HG02970 (cell line): ENCODE results near the gene BPI.
"Not testable (repeated sequence)": the region's sequence is repeated elsewhere in the genome, so short reads cannot be mapped to it uniquely, and the experiment has no call there.

Source experiments
- ATAC-seq: cut with Tn5 transposase; IDR thresholded peaks from one replicate; pipeline ENCODE4 v1.9.1; 2021; ENCODE audit warnings: mild to moderate bottlenecking, moderate library complexity, moderate number of reproducible peaks; ENCODE audit not compliant: unreplicated experiment, low FRiP score

The BPI gene

GRCh38 chr20:38300438-38300837, 3.5 kb upstream of the BPI start:
- ATAC-seq: no peak

DNA sequence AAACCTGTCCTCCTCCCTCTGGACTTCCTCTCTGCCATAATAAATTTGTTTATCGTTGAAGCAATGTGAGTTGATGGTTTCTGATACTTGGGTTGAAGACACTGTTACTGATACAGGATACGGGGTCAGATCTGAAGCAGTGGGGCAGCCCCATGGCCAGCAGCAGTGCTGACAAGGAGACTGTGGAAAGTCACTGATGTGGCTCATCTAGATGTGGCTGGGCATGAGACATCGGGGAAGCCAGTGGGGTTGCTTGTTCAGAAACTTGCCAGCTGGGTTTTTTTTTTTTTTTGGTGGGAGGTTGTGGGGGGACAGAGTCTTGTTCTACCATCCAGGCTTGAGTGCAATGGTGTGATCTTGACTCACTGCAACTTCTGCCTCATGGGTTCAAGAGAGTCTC, 2.6 kb upstream of the BPI start:
- no peak for ATAC-seq

- no peak for ATAC-seq
These were observed 1.2 kb upstream of the BPI start for GRCh38 chr20:38302786-38303185.

DNA sequence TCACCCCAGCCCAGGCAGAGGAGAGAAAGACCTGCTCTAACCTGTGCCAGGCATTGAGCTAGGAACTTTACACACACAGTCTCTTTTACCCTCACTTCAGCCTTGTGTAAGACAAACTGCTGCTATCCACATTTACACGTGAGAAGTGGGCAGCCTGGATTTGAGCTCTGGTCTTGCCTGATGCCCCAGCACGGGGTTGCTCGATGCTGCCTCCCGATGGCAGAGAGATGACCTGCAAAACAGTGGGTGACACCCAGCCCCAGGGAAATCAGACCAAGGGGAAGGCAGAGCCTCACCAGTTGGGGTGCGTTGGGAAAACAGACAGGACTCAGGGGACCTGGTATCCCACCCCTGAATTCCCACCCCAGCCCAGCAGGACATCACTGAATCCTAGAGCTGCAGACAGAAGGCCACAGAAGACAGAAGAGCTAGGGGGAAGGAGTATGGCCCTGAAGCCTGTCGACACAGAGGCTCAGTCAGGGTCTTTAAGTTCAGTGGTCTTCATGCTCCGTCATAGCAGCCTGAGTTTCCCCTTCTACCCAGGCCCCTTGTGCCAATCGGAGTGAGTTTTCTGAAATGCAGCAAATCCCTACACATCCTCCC, 990 bp downstream of the BPI start:
- no peak for ATAC-seq

DNA sequence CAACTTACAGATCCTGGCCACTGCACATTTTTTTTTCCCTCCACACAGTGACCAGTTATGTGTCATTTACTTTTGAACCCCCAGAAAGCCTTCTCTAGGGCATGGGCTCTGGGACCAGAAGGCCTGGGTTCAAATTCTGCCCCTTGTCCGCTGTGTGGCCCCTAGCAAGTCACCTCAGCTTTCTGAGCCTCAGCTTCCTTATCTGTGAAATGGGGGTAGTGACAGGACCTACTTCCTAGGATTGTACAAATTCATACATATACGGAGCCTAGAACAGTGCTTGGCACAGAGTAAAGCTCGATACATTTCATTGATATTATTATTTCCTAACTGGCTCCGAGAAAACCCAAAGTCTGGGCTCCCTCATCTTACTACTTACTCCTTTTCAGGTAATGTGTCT, 1.6 kb downstream of the BPI start:
- ATAC-seq: no peak

DNA sequence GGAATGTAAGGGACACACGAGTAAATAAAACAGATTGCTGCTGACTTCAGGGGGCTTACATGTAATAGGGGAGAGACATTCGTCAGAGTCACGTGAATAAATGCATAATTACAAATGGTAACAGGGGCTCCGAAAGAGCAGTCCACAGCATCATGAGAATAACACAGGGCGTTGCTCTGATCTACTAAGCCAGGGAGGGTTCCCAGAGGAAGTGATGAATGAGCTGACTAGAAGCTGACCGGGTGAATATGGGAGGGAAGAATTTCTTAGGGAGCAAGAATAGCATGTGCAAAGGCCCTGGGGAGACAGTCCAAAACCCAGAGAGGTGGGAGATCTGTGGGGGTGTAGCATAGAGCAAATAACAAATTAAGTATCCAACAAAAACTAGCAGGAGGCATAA, 2.4 kb downstream of the BPI start:
- no peak for ATAC-seq

GRCh38 chr20:38307371-38308046, 3.6 kb downstream of the BPI start:
- ATAC-seq: no peak

DNA sequence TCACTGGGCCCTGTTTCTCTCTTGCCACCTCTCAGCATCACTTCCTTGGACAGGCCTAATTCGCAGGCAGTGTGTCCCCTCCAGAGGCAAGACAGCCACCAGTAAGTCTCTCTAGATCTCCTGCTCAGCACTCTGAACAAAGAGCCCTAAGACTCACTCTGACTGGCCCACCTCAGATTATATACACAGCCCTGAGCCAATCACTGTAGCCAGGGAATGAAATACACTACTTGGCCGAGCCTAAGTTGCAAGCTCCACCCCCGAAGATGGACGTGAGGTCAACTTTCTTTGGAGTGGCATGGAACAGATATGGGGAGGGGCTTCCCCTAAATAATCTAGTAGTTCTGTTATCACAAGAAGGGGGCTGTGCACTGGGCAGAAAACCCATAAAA, 4.1 kb downstream of the BPI start:
- ATAC-seq: no peak

- no peak for ATAC-seq
These were observed 4.5 kb downstream of the BPI start for GRCh38 chr20:38308447-38308846.

- ATAC-seq: no peak
These were observed 7.1 kb downstream of the BPI start for GRCh38 chr20:38311091-38311490.

DNA sequence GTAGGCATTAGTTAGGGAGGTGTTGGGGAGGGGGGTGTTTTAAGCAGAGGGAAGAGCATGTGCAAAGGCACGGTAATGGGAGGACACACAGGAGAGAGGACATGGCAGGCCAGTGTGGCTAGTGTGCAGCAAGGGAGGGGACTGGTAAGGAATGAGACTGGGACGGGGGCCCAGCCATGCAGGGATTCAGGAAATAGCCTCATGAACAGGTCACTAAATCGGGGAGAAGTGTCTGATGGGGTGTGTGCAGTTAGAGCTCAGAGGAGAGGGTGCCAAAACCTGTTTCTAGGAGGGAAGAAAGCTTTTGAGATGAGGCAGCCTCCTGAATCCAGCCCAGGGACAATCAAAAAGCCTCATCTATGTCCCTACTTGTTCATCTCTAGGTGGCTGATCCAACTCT, 7.5 kb downstream of the BPI start:
- no peak for ATAC-seq

DNA sequence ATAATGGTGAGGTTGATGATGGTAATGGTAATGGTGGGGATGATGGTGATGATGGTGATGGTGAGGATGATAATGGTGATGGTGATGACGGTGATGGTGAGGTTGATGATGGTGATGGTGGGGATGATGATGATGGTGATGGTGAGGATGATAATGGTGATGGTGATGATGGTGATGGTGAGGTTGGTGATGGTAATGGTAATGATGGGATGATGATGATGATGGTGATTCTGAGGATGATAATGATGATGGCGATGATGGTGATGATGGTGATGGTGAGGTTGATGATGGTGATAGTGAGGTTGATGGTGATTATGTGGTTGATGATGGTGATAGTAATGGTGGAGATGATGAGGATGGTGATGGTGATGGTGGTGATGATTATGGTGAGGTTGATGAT, 9.7 kb downstream of the BPI start:
- no peak for ATAC-seq

- not testable (repeated sequence) for ATAC-seq
These were observed 10.4 kb downstream of the BPI start for GRCh38 chr20:38314350-38314749.

- ATAC-seq: no peak
These were observed 11.5 kb downstream of the BPI start for GRCh38 chr20:38315290-38315966.

- ATAC-seq: no peak
These were observed 12.4 kb downstream of the BPI start for GRCh38 chr20:38316341-38316740.

GRCh38 chr20:38317422-38317821, 13.5 kb downstream of the BPI start:
- ATAC-seq: no peak

DNA sequence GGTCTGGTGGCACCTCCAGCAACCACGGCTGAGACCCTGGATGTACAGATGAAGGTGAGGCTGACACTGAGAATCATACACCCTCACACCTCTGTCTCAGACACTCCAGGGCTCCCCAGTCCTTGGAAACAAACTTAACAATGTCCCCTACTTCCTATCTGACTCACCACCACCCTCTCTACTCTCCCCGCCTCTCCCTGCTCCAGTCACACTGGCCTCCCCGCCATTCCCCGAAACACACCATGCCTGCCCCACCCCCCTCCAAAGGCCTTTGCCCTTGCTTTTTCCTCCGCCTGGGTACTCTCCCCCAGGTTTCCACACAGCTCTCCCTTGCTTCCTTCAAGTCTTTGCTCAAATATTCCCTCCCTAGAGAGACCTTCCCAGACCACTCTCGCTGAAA, 16.3 kb downstream of the BPI start:
- no peak for ATAC-seq

- no peak for ATAC-seq
These were observed 18.1 kb downstream of the BPI start for GRCh38 chr20:38321959-38322598.

GRCh38 chr20:38324159-38324558, 20.2 kb downstream of the BPI start:
- no peak for ATAC-seq

DNA sequence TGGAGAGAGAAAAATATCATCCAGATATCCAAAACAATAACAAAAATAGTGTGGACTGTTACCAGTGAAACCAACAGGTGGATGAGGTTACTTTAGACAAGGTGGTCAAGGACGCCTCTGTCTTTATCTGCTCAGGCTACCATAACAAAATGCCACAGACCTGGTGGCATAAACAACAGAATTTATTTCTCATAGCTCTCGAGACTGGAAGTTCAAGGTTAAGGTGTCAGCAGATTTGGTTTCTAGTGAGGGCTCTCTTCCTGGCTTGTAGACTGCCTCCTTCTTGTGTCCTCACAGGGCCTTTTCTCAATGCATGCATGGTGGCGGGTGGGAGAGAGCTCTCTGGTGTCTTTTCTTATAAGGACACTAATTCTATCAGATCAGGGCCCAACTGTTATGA, 21.2 kb downstream of the BPI start:
- ATAC-seq: no peak

DNA sequence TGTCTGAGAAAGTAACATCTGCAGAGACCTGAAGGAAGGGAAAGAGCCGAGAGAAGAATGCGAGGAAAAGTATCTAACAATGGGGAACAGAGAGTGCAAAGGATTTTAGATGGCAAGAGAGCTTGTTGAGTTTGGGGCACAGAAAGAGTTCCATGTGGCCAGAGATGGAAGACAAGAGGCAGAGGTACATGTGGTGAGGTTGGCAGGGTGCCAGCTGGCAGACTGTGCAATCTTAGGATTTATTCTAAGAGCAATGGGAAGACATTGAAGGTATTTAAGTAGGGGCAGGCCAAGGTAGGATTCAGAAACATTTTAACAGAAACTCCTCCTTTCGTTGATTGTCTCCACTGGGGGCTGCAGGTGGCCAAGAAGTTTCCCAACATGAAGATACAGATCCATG, 21.9 kb downstream of the BPI start:
- ATAC-seq: no peak

DNA sequence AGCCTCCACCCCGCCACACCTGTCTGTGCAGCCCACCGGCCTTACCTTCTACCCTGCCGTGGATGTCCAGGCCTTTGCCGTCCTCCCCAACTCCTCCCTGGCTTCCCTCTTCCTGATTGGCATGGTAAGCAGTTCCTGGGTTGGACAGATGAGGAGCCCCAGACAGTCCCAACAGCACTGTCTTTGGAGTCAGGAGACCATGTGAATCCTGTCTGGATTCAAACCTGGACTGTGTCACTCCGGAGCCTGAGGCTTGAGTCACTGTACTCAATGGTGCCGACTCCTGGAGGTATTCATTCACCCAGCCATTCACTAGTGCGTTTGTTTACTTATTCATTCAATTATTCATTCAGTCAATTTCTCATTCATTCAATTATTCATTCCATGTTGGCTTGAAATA, 22.4 kb downstream of the BPI start:
- no peak for ATAC-seq
